Retina (tissue), 1 donor: ENCODE results near the gene L3MBTL4.
"Not testable (repeated sequence)": the region's sequence is repeated elsewhere in the genome, so short reads cannot be mapped to it uniquely, and the experiment has no call there.

ENCODE experiments used
- DNase-seq: peaks from one replicate; pipeline ENCODE4 v3.0.0-alpha.2; 2016

L3MBTL4 gene

GRCh38 chr18:6294148-6294784 is 120.4 kb downstream of the L3MBTL4 start:
- DNase-seq, result no peak

- DNase-seq, result no peak
These were observed 124.9 kb downstream of the L3MBTL4 start for GRCh38 chr18:6289843-6290242.

- no peak for DNase-seq
These were observed 128.1 kb downstream of the L3MBTL4 start for GRCh38 chr18:6286585-6286984.

GRCh38 chr18:6284761-6285160 is 129.9 kb downstream of the L3MBTL4 start:
- no peak for DNase-seq

GRCh38 chr18:6284300-6284699 is 130.4 kb downstream of the L3MBTL4 start:
- no peak for DNase-seq

- DNase-seq, result no peak
These were observed 132.8 kb downstream of the L3MBTL4 start for GRCh38 chr18:6281874-6282273.

GRCh38 chr18:6280211-6280743 is 134.4 kb downstream of the L3MBTL4 start:
- DNase-seq, result no peak

GRCh38 chr18:6279308-6279707 is 135.4 kb downstream of the L3MBTL4 start:
- DNase-seq, result no peak

- DNase-seq, result no peak
These were observed 141.3 kb downstream of the L3MBTL4 start for GRCh38 chr18:6273423-6273822.

GRCh38 chr18:6272144-6272543 is 142.6 kb downstream of the L3MBTL4 start:
- DNase-seq, result not testable (repeated sequence)

GRCh38 chr18:6271585-6271984 is 143.1 kb downstream of the L3MBTL4 start:
- DNase-seq, result no peak

- no peak for DNase-seq
These were observed 143.9 kb downstream of the L3MBTL4 start for GRCh38 chr18:6270771-6271216.

- no peak for DNase-seq
These were observed 144.9 kb downstream of the L3MBTL4 start for GRCh38 chr18:6269660-6270332.

GRCh38 chr18:6266212-6266611 is 148.5 kb downstream of the L3MBTL4 start:
- no peak for DNase-seq

- no peak for DNase-seq
These were observed 152.8 kb downstream of the L3MBTL4 start for GRCh38 chr18:6261938-6262337.

GRCh38 chr18:6259324-6259723 is 155.4 kb downstream of the L3MBTL4 start:
- DNase-seq, result not testable (repeated sequence)

GRCh38 chr18:6257950-6258349 is 156.8 kb downstream of the L3MBTL4 start:
- DNase-seq, result no peak

- DNase-seq, result no peak
These were observed 158.2 kb downstream of the L3MBTL4 start for GRCh38 chr18:6256521-6256920.

GRCh38 chr18:6255886-6256285 is 158.8 kb downstream of the L3MBTL4 start:
- no peak for DNase-seq

GRCh38 chr18:6255116-6255705 is 159.5 kb downstream of the L3MBTL4 start:
- DNase-seq, result no peak

- DNase-seq, result no peak
These were observed 160.3 kb downstream of the L3MBTL4 start for GRCh38 chr18:6254456-6254855.

GRCh38 chr18:6251084-6251483 is 163.6 kb downstream of the L3MBTL4 start:
- no peak for DNase-seq

- no peak for DNase-seq
These were observed 164.9 kb downstream of the L3MBTL4 start for GRCh38 chr18:6249788-6250187.

- no peak for DNase-seq
These were observed 165.5 kb downstream of the L3MBTL4 start for GRCh38 chr18:6249170-6249569.
